Activated CD4-positive, alpha-beta T cell treated with anti-CD3 and anti-CD28 coated beads, Interleukin-2, amount 10 ng/mL, durations not matched to agents 7 days and 5 days (primary cell): ENCODE results near the gene SLC39A11. TPM values are rescaled to one million over a fixed set of nuclear protein-coding genes. Genes with fewer than 3 reads are reported as not detected.

ENCODE experiments used
- CTCF ChIA-PET: fragments of 350-600 bp; sonication (Branson Sonifier 250); formaldehyde crosslinking; loops from one replicate; lab custom pipeline; 2021; ENCODE audit warnings: antibody characterized with exemption; lab: Charles Lee
- POLR2A ChIA-PET: fragments of 350-600 bp; sonication (Branson Sonifier 250); formaldehyde crosslinking; loops from one replicate; lab custom pipeline; 2021; ENCODE audit warnings: antibody characterized with exemption; lab: Charles Lee
- DNase-seq: peaks from one replicate; pipeline ENCODE4 v3.0.0-alpha.2; 2020
- H3K27ac Mint-ChIP-seq: one replicate; pipeline ENCODE4 v1.8.0; 2021; ENCODE audit warnings: mild to moderate bottlenecking, moderate library complexity, mixed read lengths
- H3K27me3 Mint-ChIP-seq: one replicate; pipeline ENCODE4 v1.8.0; 2021; ENCODE audit warnings: mixed read lengths
- H3K36me3 Mint-ChIP-seq: one replicate; pipeline ENCODE4 v1.8.0; 2021; ENCODE audit warnings: low read depth, mixed read lengths
- H3K4me1 Mint-ChIP-seq: one replicate; pipeline ENCODE4 v1.8.0; 2021; ENCODE audit warnings: mixed read lengths
- H3K4me3 Mint-ChIP-seq: one replicate; pipeline ENCODE4 v1.8.0; 2021; ENCODE audit warnings: mild to moderate bottlenecking, moderate library complexity, mixed read lengths
- H3K9me3 Mint-ChIP-seq: one replicate; pipeline ENCODE4 v1.8.0; 2021; ENCODE audit warnings: mixed read lengths
- total RNA-seq, 2 experiments: library from RNA; stranded (reverse); gene quantifications; one replicate each; pipeline ENCODE4 v1.2.3, GENCODE V29; 2021

Gene SLC39A11
- total RNA-seq, 2 experiments from 2014 or later = 19.5 to 23.4 TPM

GRCh38 chr17:72693151-72693878, 399.2 kb downstream of the SLC39A11 start:
- no peak overlapping the region for H3K4me3 Mint-ChIP-seq
- ChIA-PET CTCF (interaction anchor here (1.0 kb wide), 1 partner anchor 12 kb away, joined by 3 read pairs; no protein-coding TSS in a partner anchor), POLR2A (no interaction called here)
- H3K27me3 Mint-ChIP-seq = no peaks in the 10 kb centered on the region
- DNase-seq = no peak
- H3K27ac Mint-ChIP-seq = no peak overlapping the region
- peaks cover 4% of the 10 kb centered on the region for H3K4me1 Mint-ChIP-seq
- H3K36me3 Mint-ChIP-seq = no peaks in the 10 kb centered on the region
- H3K9me3 Mint-ChIP-seq = no peaks in the 10 kb centered on the region

- H3K36me3 Mint-ChIP-seq = no peaks in the 10 kb centered on the region
- no peak overlapping the region for H3K4me3 Mint-ChIP-seq
- ChIA-PET CTCF (interaction anchor here (1.0 kb wide), 1 partner anchor 11 kb away, joined by 3 read pairs; no protein-coding TSS in a partner anchor), POLR2A (no interaction called here)
- no peaks in the 10 kb centered on the region for H3K4me1 Mint-ChIP-seq
- no peaks in the 10 kb centered on the region for H3K27me3 Mint-ChIP-seq
- DNase-seq = no peak
- H3K27ac Mint-ChIP-seq = no peak overlapping the region
- H3K9me3 Mint-ChIP-seq = no peaks in the 10 kb centered on the region
Observed at GRCh38 chr17:72692676-72693075, 399.8 kb downstream of the SLC39A11 start.

GRCh38 chr17:72691586-72691985, 400.9 kb downstream of the SLC39A11 start:
- H3K4me1 Mint-ChIP-seq = no peaks in the 10 kb centered on the region
- no peak for DNase-seq
- H3K27me3 Mint-ChIP-seq = no peaks in the 10 kb centered on the region
- POLR2A ChIA-PET = no interaction called here
- H3K9me3 Mint-ChIP-seq = no peaks in the 10 kb centered on the region
- CTCF ChIA-PET = interaction anchor here (1.2 kb wide), 1 partner anchor 34 kb away, joined by 4 read pairs; no protein-coding TSS in a partner anchor
- H3K4me3 Mint-ChIP-seq = no peak overlapping the region
- H3K27ac Mint-ChIP-seq = no peak overlapping the region
- no peaks in the 10 kb centered on the region for H3K36me3 Mint-ChIP-seq

GRCh38 chr17:72691017-72691416, 401.5 kb downstream of the SLC39A11 start:
- ChIA-PET POLR2A (no interaction called here), CTCF (interaction anchor here (1.2 kb wide), 1 partner anchor 34 kb away, joined by 4 read pairs; no protein-coding TSS in a partner anchor)
- Mint-ChIP-seq H3K27me3 (no peaks in the 10 kb centered on the region), H3K36me3 (no peaks in the 10 kb centered on the region), H3K9me3 (no peaks in the 10 kb centered on the region), H3K4me3 (no peak overlapping the region), H3K27ac (no peak overlapping the region), H3K4me1 (no peaks in the 10 kb centered on the region)
- DNase-seq = no peak

GRCh38 chr17:72687886-72688285, 404.6 kb downstream of the SLC39A11 start:
- Mint-ChIP-seq H3K4me3 (no peak overlapping the region), H3K4me1 (no peaks in the 10 kb centered on the region), H3K36me3 (no peaks in the 10 kb centered on the region), H3K27ac (no peak overlapping the region), H3K9me3 (no peaks in the 10 kb centered on the region), H3K27me3 (no peaks in the 10 kb centered on the region)
- ChIA-PET POLR2A (no interaction called here), CTCF (no interaction called here)
- DNase-seq = no peak

GRCh38 chr17:72684405-72685020, 408.0 kb downstream of the SLC39A11 start:
- CTCF ChIA-PET = interaction anchor here (1.1 kb wide), 1 partner anchor 72 kb away, joined by 3 read pairs; no protein-coding TSS in a partner anchor

GRCh38 chr17:72683506-72684404, 408.7 kb downstream of the SLC39A11 start:
- Mint-ChIP-seq H3K9me3 (no peaks in the 10 kb centered on the region), H3K36me3 (no peaks in the 10 kb centered on the region), H3K4me3 (no peak overlapping the region), H3K27me3 (no peaks in the 10 kb centered on the region), H3K27ac (no peak overlapping the region), H3K4me1 (no peaks in the 10 kb centered on the region)
- no peak for DNase-seq
- ChIA-PET POLR2A (no interaction called here), CTCF (interaction anchor here (0.5 kb wide), 1 partner anchor 693 kb away, joined by 3 read pairs; no protein-coding TSS in a partner anchor)

More at GRCh38 chr17:72684405-72685020, 408.0 kb downstream of the SLC39A11 start:
- H3K9me3 Mint-ChIP-seq = no peaks in the 10 kb centered on the region
- H3K4me1 Mint-ChIP-seq = no peaks in the 10 kb centered on the region
- POLR2A ChIA-PET = no interaction called here
- no peaks in the 10 kb centered on the region for H3K27me3 Mint-ChIP-seq
- H3K27ac Mint-ChIP-seq = no peak overlapping the region
- no peak overlapping the region for H3K4me3 Mint-ChIP-seq
- no peaks in the 10 kb centered on the region for H3K36me3 Mint-ChIP-seq
- no peak for DNase-seq

- H3K4me1 Mint-ChIP-seq = no peaks in the 10 kb centered on the region
- DNase-seq = no peak
- H3K4me3 Mint-ChIP-seq = no peak overlapping the region
Observed at GRCh38 chr17:72682605-72683004, 409.9 kb downstream of the SLC39A11 start.

GRCh38 chr17:72681844-72682243, 410.6 kb downstream of the SLC39A11 start:
- Mint-ChIP-seq H3K9me3 (no peaks in the 10 kb centered on the region), H3K4me3 (no peak overlapping the region), H3K27me3 (no peaks in the 10 kb centered on the region), H3K4me1 (no peaks in the 10 kb centered on the region), H3K27ac (no peak overlapping the region), H3K36me3 (no peaks in the 10 kb centered on the region)
- no peak for DNase-seq
- CTCF ChIA-PET = interaction anchor here (1.5 kb wide), 1 partner anchor 11 kb away, joined by 3 read pairs; no protein-coding TSS in a partner anchor
- POLR2A ChIA-PET = no interaction called here

More at GRCh38 chr17:72682605-72683004, 409.9 kb downstream of the SLC39A11 start:
- Mint-ChIP-seq H3K9me3 (no peaks in the 10 kb centered on the region), H3K27me3 (no peaks in the 10 kb centered on the region), H3K36me3 (no peaks in the 10 kb centered on the region), H3K27ac (no peak overlapping the region)
- POLR2A ChIA-PET = no interaction called here
- CTCF ChIA-PET = interaction anchor here (0.6 to 1.5 kb wide), 2 partner anchors 10 to 953 kb away, joined by 3 read pairs; no protein-coding TSS in a partner anchor

- Mint-ChIP-seq H3K36me3 (no peaks in the 10 kb centered on the region), H3K9me3 (no peaks in the 10 kb centered on the region), H3K27ac (no peak overlapping the region), H3K27me3 (no peaks in the 10 kb centered on the region), H3K4me3 (no peak overlapping the region), H3K4me1 (no peaks in the 10 kb centered on the region)
- POLR2A ChIA-PET = no interaction called here
- no peak for DNase-seq
- CTCF ChIA-PET = no interaction called here
Observed at GRCh38 chr17:72677714-72678390, 414.6 kb downstream of the SLC39A11 start.

GRCh38 chr17:72677108-72677507, 415.4 kb downstream of the SLC39A11 start:
- DNase-seq = no peak
- ChIA-PET POLR2A (no interaction called here), CTCF (no interaction called here)
- Mint-ChIP-seq H3K4me1 (no peaks in the 10 kb centered on the region), H3K27me3 (no peaks in the 10 kb centered on the region), H3K36me3 (no peaks in the 10 kb centered on the region), H3K9me3 (no peaks in the 10 kb centered on the region), H3K27ac (no peak overlapping the region), H3K4me3 (no peak overlapping the region)

- ChIA-PET POLR2A (interaction anchor here (0.6 kb wide), 1 partner anchor 884 kb away, joined by 3 read pairs; no protein-coding TSS in a partner anchor), CTCF (no interaction called here)
- no peak overlapping the region for H3K4me3 Mint-ChIP-seq
- H3K4me1 Mint-ChIP-seq = no peaks in the 10 kb centered on the region
- no peak overlapping the region for H3K27ac Mint-ChIP-seq
- peaks cover 3% of the 10 kb centered on the region for H3K9me3 Mint-ChIP-seq
- no peak for DNase-seq
- no peaks in the 10 kb centered on the region for H3K36me3 Mint-ChIP-seq
- H3K27me3 Mint-ChIP-seq = no peaks in the 10 kb centered on the region
Observed at GRCh38 chr17:72672729-72673128, 419.8 kb downstream of the SLC39A11 start.
